Nucleus accumbens (tissue), 56 donors: ENCODE measurements around the gene SLC1A4.
"Not testable (repeated sequence)": the region's sequence is repeated elsewhere in the genome, so short reads cannot be mapped to it uniquely, and the experiment has no call there.

ENCODE experiments used
- DNase-seq, 56 donors: peaks; one replicate each; lab custom pipeline; 2025; lab: John Stamatoyannopoulos, UW

The SLC1A4 gene

DNA sequence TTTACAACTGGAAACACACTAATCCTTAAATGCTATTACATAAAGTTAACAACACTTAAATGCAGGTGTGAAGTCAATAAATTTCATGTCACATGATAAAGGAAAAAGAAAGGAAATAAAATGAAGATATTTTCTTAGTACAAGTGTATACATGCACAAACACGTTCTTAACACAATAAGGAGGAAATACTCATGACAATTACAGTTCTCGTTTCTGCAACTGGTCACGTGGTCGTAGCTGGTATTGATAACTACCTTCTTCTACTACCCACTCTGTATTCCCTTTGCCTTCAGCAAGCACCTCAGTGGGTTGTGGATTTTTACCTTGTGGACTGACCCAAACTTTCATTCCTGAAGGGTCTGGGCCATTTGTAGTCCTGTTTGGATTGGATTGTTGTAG, 26.1 kb upstream of the SLC1A4 start:
- DNase-seq: not testable (repeated sequence)

DNA sequence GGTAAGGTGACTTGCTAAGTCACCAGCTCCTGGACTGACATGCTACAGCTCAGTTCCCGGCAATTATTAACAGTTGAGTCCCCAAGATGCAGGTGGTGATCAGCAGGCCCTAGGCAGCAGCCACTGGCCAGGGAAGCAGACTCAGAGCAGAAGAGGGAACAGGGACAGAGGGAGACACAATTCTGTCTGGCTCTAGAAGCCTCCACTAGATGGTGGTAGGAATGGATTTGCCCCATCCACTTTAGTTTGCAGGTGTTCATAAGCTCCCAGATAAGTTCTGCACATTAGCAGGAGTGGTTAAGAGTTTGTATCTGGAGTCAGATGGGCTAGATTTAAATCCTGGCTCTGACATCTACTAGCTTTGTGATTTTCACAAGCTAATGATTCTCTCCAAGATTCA, 25.5 kb upstream of the SLC1A4 start:
- DNase-seq: no peak

DNA sequence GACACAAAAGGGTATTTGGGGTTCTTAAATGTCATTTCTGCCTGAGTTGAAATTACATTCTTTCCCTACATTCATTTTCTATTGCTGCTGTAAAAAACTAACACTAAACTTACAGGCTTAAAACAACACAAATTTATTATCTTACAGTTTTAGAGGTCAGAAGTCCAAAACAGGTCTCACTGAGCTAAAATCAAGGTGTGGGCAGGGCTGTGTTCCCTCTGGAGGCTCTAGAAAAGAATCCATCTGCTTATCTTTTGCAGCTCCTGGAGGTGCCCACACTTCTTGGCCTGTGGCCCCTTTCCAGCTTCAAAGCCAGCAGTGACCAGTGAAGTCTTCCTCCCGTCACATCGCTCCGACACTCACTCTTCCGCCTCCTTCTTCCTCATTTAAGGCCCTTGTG, 23.2 kb upstream of the SLC1A4 start:
- no peak for DNase-seq

DNA sequence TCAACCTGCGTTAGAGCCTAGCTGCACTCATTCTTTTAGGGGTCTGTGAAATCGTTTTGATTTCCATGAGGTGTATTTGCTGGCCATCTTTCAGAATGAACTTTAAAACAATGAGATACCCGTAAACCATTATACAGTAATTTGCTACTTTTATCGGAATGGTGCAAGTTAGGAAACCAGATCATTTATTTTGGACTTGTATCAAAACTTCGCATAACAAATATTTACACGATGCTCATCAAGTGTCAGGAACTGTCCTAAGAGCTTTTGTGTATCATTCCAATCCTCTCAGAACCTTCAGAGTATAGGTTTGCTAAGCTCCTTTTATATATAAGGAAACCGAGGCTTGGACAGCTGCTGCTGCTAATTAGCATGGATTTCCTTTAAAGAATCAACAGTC, 22.4 kb upstream of the SLC1A4 start:
- no peak for DNase-seq

DNA sequence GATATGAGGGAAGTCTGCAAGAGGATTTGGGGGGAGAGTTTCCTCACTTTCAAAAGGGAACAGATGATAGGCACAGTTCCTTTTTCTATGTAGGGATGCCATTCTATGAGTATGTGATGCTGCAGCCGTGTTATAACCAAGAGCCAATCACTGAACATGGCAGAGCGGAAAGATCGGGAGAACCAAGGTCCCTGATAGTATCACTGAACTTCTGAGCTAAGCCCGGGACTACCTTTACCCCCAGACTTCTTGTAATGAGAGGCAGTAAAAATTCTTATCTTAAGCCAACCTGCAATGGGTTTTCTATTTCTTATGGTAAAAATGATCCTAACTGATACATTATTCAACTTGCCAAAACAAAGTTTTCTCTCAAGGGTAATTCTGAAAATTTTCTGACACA, 21.6 kb upstream of the SLC1A4 start:
- no peak for DNase-seq

DNA sequence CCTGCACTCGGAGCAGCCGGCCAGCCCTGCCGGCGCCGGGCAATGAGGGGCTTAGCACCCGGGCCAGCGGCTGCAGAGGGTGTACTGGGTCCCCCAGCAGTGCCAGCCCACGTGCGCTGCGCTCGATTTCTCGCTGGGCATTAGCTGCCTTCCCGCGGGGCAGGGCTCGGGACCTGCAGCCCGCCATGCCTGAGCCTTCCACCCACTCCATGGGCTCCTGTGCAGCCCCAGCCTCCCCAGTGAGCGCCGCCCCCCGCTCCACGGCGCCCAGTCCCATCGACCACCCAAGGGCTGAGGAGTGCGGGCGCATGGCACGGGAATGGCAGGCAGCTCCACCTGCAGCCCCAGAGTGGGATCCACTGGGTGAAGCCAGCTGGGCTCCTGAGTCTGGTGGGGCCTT, 20.1 kb upstream of the SLC1A4 start:
- not testable (repeated sequence) for DNase-seq

DNA sequence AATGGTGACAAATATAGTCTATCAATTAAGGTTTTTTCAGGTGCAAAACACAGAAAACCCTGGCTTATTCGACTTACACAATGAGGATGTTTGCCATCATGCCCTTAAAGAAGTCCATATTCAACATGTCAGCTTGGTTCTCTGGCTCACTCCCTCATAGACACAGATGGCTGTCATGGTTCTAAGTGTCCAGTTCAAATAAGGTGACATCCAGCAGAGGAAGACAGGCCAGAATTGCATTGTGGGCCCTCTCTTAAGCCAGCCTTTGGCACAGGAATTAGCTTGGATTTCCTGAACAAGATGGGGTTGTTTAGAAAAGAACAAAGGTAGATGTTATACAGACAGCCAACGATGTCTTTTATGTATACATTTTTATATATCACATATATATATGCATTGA, 18.7 kb upstream of the SLC1A4 start:
- DNase-seq: no peak

DNA sequence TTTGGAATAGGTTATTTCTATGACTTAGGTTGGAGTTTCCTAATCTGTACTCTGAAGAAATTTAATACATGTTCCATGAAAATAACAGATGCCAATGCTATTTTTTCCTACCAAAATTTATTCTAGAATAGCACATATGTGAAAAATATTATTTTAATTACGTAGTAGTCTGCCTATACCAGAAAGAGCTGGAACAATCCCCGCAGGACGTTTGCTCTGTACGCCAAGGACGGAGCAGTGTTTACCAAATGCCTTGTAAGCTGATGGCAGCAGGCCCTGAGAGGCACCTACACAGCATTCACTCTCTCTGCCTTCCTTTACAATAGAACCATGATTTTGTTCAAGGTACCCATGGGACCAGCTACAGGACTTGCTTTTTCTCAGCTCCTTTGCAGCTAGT, 16.8 kb upstream of the SLC1A4 start:
- no peak for DNase-seq

DNA sequence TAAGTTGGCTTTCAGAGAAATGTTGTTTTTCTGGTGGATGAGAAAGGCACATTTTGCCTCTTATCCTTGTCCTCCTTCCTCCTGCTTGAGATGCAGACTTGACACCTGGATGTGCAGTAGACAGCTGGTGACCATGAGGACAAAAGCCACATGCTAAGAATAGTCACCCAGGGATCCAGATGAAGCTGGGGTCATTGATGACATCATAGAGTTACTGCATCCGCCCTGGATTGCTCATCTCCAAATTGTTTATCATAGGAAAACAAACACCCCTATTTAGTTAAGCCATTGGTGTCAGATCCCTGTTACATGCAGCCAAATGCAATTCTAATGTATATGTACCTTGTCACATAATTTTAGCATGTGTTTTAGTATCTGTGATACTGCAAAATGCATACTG, 16.3 kb upstream of the SLC1A4 start:
- no peak for DNase-seq

DNA sequence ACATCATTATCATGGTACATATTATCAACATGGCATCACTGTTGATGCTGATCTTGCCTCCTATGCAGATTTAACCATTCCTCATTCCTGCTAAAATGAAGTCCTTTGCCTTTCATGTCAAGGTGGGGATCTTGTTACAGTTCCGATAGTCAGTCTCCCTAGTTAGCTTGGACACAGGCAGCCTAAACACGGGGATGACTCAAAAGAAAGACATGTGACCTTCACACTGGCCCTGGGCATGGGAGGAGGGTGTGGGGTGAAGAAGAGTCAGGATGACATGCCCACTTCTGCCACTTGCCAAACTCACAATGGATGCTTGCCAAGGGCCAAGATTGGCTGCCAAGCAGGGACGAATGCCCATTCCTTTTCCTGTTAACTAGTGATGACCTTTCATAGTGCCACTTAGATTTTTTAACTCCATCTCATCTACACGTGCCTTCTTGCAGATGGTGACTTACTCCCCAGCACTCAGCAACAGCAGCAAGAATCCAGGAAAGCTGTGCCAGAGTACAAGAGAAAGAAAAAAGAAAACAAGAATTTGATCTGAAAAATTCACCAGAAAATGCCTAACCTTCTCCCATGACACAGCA, 13.9 kb upstream of the SLC1A4 start:
- peak in 29 of 56 donors; percentile 6 to 87 (median 24) for DNase-seq

DNA sequence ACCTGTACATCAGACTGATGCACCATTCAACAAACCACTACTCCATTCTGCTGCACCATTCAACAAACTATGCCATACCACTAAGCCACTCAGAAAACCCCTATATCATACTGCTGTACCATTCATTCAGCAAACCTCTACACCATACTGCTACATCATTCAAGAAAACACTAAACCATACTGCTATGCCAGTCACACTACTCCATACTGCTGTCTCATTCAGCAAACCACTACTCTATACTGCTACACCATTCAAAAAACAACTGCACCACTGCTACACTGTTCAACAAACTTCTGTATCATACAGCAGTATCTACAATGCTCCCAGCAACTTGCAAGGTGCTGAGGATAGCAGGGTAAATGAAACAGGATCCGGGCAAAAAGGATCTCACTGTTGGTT, 12.9 kb upstream of the SLC1A4 start:
- no peak for DNase-seq

DNA sequence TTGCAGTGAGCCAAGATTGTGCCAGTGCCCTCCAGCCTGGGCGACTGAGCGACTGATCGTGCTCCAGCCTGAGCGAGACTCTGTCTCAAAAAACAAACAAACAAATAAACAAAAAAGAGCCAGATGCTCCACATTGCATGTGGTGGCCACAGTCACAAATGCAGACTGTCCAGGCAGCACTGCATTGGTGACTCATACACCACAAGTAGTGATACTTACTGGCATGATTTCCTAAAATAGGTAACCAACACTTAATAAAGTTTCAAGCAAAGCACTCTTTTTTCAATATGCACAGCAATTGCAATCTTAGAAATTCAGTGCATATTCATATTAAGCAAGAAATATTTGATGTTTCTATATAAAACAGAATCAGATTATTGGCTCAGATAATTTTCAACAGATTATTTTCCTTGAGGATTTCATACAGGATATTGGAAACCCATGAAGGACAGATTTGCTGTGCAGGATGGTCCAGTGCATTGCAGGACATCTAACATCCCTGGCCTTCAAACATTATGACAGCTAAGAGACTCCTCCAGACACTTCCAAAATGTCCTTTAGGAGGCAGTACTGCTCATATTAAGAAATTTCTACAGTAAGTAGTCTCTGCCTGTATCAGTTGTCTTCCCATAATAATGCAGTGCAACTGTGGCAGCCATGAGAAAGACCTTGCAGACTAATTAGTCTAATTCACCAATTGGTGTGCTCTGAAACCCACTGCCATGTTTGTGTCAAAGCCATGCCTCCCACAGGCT, 10.5 kb upstream of the SLC1A4 start:
- DNase-seq: no peak

DNA sequence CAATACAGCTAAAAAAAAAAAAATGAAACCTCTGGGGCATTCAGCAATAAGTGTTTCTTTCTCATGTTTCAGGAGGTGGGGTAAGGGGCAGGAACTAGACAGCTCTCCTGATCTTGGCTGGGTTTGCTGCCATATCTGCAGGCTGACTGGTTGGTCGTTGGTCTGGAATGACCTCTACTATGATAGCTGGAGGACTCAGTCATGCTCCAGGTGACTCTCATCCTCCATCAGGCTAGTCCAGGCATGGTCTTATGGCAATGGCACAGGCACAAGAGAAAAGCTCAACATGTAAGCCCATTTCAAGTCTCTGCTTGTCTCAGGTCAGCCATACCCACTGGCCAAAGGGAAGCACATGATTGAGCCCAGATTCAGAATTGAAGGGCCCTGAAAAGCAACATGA, 9.5 kb upstream of the SLC1A4 start:
- no peak for DNase-seq

DNA sequence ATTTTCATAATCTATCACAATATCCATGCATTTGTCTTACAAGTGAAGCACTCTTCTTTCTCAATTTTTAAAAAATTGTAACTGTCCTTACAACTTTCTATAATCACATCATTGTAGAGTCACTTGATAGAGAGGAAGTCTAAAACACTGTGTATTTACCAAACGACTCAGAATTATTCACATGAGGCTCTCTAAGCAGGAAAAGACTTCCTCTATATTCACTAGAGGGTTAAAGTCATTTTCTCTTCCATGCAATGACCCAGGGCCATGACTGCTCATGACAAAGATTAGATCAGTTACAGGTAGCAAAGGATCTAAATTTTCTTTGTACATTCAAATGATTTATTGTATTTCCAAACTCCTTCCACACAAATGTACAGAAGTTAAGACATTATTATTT, 9.0 kb upstream of the SLC1A4 start:
- DNase-seq: no peak

DNA sequence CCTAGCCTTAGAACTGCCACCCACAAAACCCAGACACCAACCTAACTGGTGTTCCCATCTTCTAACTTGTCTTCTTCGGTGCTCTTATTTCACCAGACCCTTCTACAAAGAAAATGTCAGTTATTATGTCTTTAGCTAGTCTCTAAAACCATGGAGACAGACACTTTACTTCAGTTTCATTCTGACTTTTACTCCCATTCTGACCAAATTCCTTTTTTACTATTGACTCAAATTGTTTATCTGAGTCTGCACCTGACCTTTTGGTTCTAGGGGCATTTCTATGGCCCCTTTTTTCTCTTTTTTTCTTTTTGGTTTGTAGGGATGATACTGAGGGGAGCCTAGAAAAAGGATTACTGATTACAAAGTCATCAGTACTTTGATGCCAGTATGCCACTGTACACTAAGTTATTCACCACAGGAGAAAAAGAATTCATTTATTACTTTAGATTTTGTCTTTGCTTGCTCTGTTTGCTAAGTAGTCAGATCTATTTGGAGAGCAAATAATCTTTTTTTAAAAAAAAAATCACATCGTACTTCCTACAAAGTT, 6.8 kb upstream of the SLC1A4 start:
- no peak for DNase-seq

DNA sequence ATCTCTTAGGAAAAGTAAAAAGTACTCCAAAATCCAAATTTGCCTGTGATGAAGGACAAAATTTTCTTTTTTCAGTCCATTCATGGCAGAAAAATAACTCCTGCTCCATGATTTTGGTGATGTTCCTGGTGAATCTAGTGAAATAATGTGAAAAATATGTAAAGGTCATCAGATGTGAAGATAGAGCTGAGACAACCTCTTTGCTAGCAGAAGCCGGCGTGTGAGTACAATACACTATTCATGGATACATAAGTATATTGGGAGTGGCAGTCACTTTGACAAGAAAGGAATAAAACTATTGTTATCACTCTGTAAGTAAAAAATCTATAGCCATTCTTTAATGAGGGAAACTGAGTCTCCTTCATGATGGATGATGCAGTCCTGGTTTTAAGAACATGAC, 6.3 kb upstream of the SLC1A4 start:
- DNase-seq: no peak

DNA sequence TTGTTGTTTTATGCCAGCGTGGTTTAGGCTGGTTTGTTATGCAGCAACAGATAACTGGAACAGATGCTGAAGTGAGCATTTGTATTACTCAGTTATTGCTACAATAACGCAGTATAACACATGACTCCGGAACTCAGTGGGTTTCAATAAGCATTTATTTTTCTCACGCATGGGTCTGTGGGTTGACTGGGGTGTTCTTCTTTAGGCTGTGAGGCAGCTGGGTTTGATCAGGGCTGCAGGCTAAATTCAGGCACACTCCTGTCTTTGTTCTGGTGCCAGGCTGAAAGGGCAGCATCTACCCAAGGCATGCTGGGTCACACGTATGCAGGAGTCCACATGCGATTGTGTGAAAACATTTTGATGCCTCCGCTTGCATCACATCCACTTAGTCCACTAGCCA, 3.8 kb upstream of the SLC1A4 start:
- DNase-seq: no peak

DNA sequence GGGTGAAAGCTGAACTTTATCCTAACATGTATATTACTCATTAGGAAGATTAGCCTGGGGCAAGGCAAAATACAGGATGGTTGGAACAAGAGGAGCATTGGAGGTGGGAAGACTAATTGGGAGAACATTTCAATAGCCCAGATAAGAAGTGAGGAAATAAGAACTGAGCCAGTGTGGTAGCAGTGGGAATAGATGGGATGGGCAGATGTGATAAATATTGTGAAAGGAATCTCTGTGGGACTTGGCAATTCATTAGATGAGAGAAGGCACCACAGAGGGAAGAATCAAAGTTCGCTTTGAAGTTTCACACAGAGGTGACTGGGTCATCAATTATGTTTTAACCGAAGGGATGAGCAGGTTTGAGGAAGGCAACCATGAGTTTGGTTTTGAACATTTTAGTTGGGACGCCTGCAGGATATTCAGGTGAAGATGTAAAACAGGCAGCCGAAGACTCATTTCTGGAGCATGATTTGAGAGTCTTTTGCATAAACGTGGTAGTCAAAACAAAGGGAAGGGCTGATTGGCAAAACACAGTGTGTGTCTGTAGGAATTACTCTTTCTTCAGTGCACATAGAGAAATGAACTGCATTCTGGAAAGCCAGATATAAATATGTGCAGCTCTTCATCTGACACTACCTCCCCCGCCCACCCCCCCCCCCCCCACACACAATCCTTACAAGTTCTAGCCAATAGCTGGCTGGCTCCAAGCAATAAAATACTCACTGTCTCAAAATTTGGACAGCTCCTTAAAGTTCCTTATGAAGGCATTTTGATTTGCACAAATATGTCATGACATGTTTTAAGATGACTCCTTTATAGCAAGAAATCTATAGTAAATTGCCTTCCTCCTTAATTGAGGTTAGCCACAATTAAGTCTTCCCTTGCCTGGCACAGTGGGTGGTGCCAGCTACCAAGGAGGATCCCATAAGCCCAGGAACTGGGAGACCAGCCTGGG, 1.9 kb upstream of the SLC1A4 start:
- DNase-seq: peak in 1 of 56 donors; percentile 5

DNA sequence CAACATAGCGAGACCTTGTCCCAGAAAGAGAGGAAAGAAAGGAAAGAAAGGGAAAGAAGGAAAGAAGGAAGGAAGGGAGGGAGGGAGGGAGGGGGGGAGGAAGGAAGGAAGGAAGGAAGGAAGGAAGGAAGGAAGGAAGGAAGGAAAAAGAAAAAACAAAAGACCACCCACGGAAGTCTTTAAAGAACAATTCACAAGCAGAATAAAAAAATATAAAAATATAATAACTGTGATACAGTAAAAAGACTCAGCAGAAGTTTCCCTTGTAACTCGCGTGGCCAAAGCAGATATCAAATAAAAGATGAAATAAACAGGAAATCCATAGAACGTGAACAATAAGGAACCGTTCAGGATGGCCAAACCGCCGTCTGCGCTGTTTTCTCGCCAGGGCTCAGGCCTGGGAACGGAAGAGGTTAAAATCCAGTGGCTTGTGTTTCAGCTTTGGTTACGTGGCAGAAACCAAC, 1.2 kb upstream of the SLC1A4 start:
- DNase-seq: peak in 1 of 56 donors; percentile 10

DNA sequence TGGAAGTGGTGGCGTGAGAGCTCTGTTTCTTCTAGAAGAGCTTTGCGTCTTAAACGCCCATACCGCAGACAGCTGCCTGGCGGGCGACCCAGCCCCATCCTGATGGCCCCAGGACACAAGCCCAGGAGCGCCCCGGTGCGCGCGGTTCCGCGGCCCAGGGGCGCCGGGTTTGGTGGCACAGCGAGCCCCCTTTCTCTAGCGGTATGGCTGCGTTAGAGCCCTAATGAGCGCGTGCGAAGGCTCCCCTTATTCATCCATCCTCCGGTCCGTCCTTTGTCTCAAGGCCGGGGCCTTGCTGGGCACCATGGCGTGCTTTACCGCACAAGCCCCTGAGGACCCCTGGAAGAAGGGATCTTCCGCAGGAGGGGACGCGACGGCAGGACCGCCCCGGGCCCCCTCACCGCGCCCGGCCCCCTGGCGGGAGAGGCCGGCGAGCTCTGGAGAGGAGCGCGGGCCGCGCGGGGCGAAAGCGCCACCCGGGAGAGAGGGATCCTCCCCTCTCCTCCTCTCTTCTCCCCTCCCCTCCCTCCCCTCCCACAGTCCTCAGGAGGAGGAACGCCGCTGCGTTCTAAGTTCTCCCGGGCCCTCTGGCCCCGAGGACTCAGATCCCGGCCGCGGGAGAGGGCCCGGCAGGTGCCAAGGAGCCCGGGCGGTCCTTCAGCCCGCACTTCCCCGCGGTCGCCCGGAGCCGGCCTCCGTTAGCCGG, 626 bp upstream of the SLC1A4 start:
- DNase-seq: peak in 47 of 56 donors; percentile 24 to 91 (median 75)
